Frontal cortex (tissue), 4 donors: Measurements from ENCODE around the gene EREG. TPM values are rescaled to one million over a fixed set of nuclear protein-coding genes. Genes with fewer than 3 reads are reported as not detected.

Source experiments
- DNase-seq, 2 donors: peaks; one replicate each; pipeline ENCODE4 v3.0.0; 2012; ENCODE audit warnings: low spot score in 2 of 2
- FAIRE-seq: peaks from 2 replicates; lab custom pipeline; 2012; peaks lifted over from hg19 to GRCh38; lab: Jason Lieb, UNC
- total RNA-seq: library from RNA; depleted of rRNA; stranded (reverse); fragments of >200 nt; gene quantifications from one replicate; pipeline ENCODE4 v1.2.3, GENCODE V29; 2014
- donor health status: control.
- donor health status: control.
- donor health status: control.

The EREG gene, protein sequence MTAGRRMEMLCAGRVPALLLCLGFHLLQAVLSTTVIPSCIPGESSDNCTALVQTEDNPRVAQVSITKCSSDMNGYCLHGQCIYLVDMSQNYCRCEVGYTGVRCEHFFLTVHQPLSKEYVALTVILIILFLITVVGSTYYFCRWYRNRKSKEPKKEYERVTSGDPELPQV
- not detected for total RNA-seq

DNA sequence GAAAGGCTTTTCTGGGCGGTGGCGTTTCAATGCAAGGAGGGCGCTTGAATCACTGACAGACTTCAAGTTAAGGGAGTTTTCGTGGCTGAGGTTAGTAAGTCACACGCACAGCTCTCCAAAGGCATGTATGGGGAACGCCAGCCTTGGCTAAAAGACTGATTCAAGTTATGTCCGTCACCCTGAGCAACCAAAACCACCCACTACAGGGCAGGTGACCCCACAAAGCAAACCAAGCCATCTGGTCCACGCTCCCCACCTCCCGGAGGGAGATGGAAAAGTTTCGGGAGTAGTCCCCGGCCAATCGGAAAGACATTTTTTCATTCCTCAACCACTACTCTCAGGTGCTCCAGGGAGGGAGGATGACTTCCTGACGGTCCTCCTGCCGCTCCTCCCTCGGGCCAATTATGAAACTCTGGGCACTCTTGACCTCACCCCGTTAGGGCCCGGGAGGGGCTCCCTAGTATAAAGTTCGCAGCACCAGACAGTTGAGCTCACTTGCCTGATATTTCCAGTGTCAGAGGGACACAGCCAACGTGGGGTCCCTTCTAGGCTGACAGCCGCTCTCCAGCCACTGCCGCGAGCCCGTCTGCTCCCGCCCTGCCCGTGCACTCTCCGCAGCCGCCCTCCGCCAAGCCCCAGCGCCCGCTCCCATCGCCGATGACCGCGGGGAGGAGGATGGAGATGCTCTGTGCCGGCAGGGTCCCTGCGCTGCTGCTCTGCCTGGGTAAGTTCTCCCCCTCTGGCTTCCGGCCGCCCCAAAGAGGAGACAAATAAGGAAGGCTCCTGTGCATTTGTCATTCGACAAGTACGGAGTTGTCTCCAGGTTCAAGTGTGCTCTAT lies at the start of gene EREG:
Gene EREG, plus strand, starts transcription at position 494 of the 840 bp plus-strand sequence. Its CDS starts 164 bp downstream, at position 658.
- no peak for DNase-seq
- no peak for FAIRE-seq

DNA sequence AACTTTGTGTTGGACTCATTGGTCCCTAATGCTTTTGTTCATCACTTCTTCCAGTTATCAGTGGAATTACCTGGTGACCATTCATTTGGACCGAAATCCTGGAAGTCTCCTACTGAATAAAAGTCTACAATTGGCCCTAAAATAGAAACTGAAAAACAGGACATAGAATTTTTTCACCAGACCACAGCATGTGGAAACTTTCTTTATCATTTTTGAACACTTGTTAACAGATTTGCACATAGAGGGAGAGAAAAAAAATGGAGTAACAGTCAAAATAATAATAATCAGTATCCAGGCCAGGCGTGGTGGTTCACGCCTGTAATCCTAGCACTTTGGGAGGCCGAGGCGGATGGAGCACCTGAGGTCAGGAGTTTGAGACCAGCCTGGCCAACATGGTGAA lies 49.6 kb upstream of the EREG start:
- FAIRE-seq, result no peak
- no peak for DNase-seq

DNA sequence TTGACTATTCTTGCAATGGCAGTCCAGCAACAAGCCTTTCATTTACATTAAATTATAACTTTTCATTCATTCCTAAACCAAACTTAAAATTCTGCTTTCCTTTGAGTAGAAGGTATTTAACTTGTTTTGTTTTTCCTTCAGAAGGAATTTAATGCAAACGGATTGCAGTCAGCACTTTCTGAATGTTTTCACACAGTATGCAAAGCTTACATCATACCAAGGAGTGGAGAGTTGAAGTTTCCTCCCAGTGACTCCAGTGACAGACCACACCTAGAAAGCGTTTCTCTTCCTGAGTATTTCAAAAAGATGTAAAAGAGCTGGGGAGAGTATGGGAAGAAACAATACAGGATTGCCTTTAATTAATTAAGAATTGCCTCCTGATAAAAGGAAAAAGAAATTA lies 48.5 kb upstream of the EREG start:
- no peak for DNase-seq
- FAIRE-seq, result no peak

DNA sequence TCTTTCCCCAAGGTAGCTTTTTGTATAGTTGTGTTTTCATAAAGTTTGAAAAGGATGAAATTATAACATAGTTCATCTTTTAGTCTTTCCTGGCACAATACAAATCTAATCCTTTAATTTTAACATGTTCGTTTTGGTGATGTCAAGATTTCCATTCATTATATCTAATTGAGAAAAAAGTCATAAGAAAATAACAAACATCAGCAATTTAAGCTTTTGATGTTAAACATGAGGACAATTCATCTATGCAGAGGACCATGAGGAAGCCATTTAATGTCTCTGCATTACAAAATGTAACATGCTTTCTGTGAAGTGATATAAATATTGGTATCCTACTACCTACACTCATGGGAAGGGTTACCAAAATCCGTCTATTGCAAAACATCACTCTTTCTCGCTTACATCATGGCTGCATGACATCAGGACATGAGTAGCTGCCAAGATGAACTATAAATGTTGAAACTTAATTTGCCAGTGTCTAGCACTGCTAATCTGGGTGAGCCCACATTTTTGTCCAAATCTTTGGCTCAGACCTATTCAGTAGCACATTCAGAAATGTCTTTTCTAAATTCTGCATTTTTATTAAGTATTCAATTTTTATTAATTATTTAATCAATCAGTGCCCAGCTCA lies 47.2 kb upstream of the EREG start:
- FAIRE-seq, result no peak
- DNase-seq, result no peak

DNA sequence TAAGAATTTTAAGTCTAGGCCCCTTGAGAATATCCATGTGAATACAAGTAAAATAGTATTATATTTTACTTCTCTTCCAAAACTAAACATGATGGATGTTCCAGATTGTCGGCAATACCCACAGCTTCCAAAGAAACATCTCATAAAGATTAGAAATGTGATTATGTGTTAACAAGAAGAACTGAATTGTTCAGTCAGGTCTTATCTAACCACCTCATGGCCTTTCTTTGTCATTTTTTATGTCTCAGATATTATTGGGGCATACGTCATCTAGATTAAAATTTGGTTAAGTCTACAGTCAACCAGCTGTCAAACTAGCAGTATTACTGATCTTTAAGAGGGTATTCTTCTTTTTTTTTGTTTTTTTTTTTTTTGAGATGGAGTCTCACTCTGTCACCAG lies 46.7 kb upstream of the EREG start:
- DNase-seq (no peak), FAIRE-seq (no peak)

DNA sequence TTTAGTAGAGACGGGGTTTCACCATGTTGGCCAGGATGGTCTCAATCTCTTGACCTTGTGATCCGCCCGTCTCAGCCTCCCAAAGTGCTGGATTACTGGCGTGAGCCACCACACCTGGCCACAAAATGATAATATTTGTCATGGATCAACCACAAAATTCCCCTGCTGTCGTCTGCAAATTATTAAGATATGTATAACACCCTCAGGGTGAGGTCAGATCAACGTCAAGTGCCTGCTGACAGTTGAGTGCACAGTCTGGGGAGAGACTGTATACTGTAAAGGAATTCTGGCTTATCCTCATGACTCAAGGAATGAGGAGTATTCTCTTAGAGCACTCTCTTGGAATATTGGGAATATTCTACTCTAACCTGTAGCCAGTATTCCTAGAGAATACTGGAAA lies 45.5 kb upstream of the EREG start:
- no peak for FAIRE-seq
- DNase-seq, result no peak

DNA sequence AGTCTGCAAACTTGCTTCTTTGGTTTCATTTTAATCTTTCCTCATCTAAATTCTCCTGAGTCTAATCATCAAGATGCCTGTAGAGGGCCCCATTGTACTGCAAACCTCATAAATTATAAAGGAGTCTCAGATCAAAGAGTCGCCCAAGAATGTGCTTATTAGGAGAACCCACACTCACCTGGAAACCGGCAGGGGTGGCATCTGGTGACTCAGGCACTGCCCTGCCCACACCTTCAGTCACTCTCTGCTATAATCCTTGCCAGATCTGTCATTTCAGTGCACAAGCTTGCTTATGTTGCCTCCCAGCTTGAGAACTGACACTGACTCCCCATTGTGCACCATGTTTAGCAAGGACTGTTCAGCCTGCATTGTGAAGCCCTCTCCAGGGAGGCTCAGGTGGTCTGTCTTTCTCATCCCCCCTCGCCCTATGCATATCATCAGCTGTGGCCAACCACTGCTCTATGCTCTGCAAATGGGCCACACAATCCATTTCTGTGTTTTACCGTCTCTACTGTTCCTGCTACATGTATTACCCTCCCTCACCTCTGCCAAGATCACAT lies 44.3 kb upstream of the EREG start:
- DNase-seq, result peak in 1 of 2 donors; percentile 18
- FAIRE-seq, result no peak

DNA sequence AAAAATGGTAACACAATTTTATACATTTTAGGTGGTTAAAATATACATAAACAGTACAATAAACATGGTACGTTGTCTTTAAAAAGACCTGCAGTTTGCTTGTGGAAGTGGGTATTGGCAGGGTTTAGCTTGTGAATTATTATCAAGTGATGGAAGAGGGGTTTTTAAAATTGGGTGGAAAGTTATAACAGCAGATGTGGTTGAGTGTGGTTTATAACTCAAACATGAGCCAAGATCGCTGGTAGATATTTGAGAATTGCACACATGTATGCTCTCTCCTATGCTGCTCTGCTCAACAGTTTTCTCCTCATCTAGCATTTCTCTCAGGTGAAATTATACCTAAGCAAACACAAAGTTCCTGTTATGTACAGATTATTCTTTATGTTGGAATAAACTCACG lies 42.6 kb upstream of the EREG start:
- DNase-seq (no peak), FAIRE-seq (no peak)

DNA sequence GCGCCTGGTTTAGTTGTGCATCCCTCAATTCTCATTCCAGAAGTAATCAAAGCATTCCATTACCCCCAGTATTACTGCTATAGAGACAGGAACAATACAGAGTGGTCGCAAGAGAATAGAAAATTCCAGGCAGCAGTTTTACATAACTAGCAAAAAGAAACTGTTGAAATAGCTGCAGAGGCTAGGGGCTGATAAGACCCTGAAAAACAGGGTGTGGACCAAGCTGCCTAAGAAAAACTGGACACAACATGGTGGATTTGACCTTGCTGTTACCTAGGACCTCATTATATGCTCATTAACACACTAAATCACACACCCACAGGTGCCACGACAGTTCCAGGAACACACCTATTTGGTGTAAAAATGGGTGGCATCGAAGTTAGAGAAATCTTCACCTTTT lies 41.3 kb upstream of the EREG start:
- no peak for DNase-seq
- no peak for FAIRE-seq

DNA sequence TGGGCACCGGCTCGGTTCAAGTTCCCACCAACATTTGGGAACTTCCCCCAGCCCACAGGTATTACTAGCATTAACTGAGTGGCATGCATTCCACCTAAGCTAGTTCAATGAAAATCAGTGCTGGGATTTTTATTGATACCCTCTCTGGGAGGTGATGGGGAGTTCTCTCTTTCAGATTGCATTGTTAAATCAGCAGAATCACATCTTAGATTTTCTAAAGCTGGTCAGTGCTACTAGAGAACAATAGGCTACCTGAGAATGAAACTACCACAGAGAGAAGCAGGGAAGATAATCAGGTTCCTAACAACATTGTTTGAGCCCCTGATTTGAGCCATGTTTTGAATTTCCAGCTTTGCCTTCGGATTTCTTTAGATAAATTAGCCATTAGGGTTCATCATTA lies 40.7 kb upstream of the EREG start:
- no peak for DNase-seq
- FAIRE-seq, result no peak

DNA sequence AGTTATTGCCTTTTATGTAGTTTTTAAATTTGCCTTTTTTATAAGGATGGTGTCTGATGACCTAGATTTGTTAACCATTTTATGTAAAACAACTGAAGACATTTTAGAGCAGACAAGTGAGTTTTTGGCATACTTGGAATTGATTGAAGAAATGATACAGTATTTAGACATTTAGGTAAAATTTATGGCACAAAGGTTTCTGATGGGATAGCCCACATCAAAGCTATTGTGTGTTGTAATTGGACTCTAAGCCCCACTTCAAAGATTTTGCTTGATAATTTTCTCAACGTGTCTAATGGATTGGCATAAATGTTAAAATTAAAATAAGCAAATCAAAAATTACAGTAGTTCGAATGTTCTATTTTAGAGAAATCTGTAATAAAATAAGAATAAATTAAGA lies 39.1 kb upstream of the EREG start:
- FAIRE-seq (no peak), DNase-seq (no peak)

DNA sequence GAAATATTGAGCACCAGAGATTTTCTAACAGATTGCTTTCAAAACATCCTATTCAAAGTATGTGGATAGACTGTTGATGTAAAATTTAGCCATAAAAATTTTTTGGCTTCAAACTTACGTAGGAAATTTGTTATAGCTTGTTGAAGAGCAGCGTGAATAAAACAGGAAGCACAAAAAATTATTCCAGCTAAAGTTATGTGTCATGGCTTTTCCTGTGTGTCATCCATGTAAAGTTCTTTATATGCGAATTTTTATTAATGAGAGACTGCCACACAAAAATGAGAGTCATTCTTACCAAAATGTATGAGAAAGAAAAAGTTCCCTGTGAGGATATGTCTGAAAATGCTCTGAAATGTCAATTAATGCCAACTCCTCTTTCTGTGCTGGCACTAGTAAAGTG lies 37.2 kb upstream of the EREG start:
- no peak for DNase-seq
- no peak for FAIRE-seq

DNA sequence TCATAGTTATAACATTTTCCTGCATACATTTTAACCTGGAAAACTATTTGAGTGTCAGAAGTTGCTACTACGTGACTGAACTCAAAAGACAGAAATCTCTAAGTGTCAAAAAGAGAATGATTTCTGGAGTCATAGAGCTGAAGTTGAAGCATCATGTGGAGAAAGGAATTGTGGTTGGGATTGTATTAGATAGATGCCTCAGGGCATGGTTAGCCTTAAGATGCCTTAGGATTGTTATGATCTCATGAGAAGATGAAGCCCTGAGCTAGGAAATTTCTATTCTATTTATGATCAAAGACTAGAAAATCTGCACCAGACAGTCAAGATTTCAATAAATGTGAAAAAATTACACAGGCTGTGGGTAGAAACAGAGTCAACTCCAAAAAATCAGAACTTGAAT lies 36.4 kb upstream of the EREG start:
- DNase-seq (no peak), FAIRE-seq (no peak)

DNA sequence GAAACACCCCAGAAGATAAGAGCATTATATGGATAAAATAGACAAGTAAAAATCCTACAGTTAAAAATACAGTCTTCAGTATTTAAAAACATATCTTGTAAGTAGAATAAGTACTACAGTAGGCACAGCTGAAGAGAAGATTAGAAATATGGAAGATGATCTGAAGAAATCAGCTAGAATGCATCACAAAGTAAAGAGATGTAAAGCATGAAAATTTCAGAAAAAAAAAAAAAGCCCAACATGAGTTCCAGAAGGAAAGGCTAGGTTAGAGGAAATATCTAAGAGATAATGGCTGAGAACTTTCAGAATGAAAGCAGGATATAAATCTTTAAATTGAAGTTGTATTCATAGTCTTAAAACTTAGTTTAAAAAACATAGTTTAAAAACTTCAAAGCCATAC lies 35.6 kb upstream of the EREG start:
- no peak for FAIRE-seq

DNA sequence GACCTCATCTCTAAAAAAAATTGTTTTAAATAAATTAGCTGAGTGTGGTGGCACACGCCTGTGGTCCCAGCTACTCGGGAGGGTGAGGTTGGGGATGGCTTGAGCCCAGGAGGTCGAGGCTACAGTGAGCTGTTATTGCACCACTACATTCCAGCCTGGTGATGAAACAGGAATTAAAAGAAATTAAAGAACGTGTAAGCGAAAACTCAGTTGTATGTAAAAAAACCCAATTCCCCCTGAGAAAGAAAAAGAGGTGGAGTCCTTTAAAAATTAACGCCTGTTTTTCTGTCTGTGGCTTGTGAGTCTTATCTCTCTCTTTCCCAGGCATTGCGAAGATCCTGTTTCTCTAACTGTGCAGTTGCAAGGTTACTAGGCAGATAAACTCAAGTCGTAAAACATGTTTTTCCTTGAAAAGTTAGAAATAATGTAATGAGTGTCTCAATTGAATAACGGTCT lies 34.6 kb upstream of the EREG start:
- FAIRE-seq (no peak), DNase-seq (no peak)

More for the DNA sequence above, 35.6 kb upstream of the EREG start:
- DNase-seq, result no peak

DNA sequence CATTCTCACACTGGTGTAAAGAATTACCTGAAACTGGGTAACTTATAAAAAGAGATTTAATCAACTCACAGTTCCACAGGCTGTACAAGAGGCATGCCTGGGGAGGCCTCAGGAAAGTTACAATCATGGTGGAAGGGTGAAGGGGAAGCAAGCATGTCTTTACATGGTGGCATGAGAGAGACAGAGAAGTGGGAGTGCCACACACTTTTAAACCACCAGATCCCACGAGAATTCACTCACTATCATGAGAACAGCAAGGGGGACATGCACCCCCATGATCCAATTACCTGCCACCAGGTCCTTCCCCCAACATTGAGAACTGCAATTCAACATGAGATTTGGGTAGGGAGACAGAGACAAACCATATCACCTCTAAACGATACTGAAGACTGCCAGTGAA lies 33.7 kb upstream of the EREG start:
- FAIRE-seq (no peak), DNase-seq (no peak)

DNA sequence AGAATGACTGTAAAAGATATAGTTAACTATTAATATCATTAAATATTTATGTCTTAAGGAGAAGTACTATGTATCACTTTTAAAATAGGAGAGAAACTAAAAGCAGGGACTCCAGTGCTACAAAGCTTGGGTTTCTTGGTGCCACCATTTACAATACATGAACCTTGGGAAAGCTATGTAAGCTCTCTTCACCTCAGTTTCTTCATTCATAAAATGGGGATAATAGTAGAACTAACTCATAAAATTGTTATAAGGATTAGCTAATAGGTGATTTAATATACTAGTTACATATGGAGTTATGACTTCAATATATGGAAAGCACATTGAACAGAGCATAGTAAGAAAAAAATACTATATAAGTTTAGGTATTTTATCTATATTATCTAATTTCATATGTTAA lies 33.0 kb upstream of the EREG start:
- FAIRE-seq (no peak), DNase-seq (no peak)

DNA sequence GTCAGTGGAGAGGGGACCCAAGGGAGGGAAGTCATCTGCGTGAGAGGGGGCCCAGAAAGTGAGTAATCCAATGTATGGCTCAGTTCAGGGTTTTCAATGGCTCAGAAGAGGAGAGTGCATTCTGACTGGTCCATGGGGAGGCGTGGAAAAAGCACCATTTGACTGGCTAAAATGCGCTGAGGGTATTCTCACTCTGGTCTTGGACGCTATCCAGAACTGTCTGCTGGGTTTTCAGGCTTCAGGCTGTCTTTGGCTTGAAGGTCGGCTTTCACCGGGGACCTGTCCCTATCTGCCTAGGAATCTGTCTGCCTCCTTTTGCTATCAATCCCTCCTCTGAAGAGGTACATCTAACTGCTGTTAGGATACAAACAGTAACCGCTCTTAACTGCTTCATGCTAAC lies 30.3 kb upstream of the EREG start:
- DNase-seq (no peak), FAIRE-seq (no peak)

DNA sequence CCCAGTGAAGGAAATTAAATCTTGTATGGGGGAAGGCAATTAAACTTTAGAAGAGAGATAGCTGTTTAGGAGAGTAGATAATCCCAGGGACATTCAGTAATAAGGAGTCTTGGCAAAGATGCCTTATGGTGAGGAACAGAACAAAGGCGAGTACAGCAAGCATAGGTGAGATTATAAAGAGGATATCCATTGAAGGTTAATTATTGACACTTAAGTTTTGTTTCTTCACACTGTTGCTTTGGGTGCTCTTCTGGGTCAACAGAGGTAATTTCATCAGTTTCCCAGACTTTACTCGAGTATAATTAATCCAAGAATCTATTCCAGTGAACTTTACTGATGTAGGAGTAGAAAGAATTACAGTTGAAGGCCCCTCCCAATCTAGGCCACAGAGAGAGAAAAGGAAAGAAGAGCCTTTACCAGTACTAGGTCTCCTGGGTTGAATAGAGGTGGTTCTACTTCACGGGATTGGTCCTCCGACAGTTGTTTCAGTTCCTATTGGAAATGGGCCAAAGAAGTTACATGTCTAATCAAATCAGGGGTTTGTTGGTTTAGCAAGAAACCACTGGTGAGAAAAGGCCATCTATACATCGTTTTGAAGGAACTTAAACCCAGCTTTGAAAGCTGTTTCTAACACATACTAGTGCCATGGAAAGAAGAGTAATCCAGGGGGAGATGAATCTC lies 29.5 kb upstream of the EREG start:
- FAIRE-seq (no peak), DNase-seq (no peak)

DNA sequence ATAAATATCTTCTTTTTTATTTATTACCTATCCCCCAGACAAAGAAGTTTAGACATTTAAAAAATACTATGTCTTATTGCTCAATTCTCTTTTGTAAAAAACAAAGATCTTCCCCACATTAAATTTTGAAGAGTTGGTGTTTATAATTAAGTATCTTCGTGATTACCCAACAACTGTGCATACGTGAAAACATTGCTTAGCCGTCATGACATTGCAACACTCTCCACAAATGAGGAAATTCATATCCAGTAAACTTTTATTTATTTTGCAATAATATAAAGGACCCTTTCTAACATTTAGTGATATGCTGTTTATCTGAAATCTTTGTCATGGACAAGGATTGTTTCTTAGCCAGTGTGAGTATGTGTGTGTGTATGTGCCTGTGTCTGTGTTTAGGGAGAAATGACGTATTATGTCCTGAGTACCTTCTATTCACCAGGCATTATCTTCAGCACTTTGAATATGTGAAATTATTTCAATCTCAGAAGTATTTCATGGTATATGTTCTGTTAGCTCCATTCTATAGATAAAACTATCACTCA lies 26.1 kb upstream of the EREG start:
- FAIRE-seq (no peak), DNase-seq (no peak)
